ENCODE data around the gene KNTC1. TPM values are rescaled to one million over a fixed set of nuclear protein-coding genes. Genes with fewer than 3 reads are reported as not detected.
"Not testable (repeated sequence)": the region's sequence is repeated elsewhere in the genome, so short reads cannot be mapped to it uniquely, and the experiment has no call there.

KNTC1 gene
- total RNA-seq, 1 donor from 2014 or later: 40.8 TPM

DNA sequence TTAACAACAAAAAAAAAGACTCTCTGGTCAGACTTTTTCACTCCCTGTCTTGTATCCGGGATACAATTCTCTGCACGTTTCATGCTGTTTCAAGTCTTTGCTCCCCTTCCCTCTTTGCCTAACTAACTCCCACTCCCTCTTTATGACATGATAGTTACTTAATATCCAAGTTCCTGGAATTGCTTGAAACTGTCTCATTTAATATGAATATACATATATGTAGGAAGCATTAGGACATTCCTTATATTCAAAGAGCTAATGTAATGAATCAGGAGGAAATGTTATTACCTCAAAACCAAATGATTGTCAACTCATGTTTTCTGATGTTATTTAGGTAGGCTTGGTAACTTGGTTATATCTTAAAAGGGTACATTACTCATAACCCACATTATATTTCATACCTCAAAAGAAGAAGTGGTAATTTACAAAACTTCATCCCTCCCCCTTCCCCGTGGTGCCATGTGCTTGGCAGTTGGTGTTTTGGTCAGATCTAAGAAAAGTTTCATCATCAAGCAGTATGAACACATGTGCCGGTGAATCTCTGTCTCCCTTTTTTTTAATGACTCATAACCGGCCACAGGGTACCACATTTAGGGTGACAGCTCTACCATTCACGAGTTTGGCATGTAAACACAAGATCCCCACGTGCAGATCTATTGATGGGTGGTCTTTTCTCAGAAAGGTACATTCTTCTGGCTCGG is 119.6 kb downstream of the KNTC1 start:
- DNase-seq: no peak

DNA sequence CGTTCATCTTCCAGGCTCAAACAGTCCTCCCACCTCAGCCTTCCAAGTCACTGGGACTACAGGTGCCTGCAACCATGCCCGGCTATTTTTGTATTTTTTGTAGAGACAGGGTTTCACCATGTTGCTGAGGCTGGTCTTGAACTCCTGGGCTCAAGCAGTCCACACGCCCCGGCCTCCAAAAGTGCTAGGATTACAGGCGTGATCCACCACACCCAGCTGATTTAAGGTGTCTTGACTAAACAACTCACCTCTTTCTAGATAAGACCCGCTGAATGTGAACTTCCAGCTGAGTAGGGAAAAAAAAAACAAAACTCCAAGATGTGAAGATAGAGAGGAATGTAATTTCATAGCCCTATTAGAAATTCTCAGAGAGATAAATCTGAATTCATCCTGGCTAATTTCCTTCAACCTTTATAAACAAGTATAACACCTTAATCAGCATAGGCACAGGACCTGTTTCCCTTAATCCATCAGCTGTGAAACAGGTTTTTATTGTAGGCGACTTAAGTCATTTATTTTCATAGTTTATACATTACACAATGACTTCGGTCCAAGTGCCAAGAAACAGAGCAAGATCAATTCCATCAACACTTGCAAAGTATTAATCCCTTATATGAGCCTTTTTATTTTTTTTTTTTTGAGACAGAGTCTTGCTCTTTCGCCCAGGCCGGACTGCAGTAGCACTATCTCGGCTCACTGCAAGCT is 124.6 kb downstream of the KNTC1 start:
- no peak for DNase-seq

DNA sequence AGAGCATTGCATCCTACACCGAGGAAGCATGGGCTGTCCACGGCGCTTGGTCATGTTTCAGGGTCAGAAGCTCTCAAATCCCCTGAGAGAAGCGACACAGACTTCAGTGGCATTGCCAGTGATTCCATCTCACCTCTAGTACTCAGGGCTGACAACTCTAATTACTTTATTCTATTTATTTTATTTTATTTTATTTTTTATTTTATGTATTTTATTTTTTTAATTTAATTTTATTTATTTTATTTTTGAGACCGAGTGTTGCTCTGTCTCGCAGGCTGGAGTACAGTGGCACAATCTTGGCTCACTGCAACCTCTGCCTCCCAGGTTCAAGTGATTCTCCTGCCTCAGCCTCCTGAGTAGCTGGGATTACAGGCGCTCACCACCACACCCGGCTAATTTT is 126.2 kb downstream of the KNTC1 start:
- DNase-seq: not testable (repeated sequence)

DNA sequence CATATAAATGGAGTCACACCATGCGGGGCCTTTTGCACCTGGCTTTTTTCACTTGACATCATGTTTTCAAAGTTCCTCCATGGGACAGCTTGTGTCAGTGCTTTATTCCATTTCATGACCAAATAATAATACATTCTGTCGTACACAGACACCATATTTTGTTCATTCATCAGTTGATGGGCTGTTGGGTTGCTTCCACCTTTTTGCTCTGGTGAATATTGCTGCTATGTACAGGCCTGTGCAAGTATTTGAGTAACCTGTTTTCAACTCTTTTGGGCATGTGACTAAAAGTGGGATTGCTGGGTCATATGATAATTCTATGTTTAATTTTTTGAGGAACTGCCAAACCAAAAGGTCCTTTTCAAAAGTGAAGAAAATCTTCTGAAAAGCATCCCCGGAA is 129.2 kb downstream of the KNTC1 start:
- no peak for DNase-seq

DNA sequence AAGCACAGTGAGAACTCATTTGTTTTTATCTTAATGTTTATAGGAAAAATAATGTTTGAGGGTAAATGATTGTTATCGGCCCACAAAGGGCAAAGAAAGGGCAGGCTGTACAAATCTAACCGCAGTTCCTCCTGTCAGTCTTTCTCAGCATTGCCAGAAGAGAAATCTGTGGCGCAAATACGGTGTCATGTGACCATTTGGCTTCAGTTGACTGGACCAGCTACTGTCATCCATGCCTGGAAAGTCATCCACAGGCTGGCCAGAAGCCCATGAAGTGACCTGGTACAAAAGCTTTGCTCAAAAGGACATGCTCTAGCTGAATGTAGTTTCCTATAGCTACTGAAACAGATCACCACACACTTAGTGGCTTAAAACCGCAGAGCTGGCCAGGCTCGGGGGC is 132.5 kb downstream of the KNTC1 start:
- DNase-seq: no peak

DNA sequence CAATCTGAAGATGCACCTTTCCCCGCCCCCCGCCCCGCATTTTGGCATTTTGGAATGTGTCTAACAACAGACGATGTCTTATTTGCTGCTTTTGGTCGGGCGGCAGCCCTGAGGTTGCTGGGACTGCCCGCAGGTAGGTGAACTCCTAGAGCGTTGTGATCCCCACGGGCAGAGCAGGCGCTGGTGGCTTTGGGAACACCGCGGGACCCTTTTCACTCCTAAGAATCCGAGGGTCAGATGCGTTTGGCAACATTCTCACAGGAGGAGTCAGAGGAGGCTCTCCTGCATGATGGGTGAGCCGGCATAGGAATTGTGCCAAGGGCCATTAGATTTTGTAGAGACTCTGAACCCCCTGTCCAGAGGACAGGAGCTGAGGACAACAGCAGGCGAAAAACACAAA is 134.2 kb downstream of the KNTC1 start:
- DNase-seq: no peak

DNA sequence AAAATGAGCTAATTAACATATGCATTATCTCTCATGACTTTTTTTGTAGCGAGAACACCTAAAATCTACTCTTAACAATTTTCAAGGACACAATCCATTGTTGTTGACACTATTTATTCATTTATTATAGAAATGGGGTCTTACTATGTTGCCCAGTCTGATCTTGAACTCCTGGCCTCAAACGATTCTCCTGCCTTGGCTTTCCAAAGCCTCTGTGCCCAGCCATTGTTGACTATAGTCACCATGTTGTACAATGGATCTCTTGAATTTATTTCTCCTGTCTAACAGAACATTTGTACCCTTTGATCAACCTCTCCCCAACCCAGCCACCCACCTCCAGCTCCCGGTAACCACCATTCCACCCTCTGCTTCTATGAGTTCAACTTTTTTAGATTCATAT is 134.9 kb downstream of the KNTC1 start:
- DNase-seq: no peak

DNA sequence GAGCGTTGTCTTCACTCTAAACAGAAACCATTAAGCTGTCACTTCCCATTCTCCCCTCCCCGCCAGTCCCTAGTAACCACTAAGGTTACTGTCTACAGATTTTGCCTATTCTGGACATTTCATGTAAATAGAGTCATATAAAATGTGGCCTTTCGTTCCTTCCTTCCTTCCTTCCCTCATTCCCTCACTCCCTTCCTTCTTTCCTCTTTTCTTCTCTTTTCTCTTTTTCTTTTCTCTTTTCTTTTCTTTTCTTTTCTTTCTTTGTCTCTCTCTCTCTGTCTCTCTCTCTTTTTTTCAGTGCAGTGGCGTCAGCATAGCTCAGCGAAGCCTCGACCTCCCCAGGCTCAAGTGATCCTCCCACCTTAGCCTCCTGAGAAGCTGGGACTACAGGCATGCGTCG is 138.3 kb downstream of the KNTC1 start:
- no peak for DNase-seq

DNA sequence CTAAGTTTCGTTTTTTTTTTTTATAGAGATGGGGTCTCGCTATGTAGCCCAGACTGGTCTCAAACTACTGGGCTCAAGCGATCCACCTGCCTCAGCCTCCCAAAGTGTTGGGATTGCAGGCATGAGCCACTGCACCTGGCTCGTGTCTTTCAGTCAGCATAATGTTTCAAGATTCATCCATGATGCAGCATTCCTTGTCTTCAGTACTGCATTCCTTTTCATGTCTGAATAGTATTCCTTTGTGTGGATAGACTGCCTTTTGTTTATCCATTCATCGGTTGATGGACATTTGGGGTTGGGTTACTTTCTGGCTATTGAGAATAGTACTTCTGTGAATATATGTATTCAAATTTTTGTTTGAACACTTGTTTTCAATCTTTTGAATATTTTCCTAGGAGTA is 138.7 kb downstream of the KNTC1 start:
- no peak for DNase-seq

DNA sequence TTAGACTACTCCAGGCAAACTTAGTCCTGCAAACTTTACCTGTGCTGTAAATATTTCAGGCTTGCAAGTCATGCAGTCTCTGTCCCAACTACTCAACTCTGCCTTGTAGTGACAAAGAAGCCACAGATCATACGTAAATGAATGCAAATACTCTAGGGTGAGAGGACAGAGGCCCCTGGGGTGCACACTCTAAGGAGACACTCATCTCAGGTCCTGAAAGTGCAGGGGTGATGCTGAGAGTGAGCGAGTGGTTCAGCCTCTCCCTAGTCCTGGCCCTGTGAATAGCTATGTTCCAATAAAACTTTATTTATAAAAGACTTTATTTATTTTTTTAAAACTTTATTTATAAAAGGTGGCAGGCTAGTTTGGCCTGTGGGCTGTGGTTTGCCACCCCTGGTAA is 141.2 kb downstream of the KNTC1 start:
- DNase-seq: no peak

DNA sequence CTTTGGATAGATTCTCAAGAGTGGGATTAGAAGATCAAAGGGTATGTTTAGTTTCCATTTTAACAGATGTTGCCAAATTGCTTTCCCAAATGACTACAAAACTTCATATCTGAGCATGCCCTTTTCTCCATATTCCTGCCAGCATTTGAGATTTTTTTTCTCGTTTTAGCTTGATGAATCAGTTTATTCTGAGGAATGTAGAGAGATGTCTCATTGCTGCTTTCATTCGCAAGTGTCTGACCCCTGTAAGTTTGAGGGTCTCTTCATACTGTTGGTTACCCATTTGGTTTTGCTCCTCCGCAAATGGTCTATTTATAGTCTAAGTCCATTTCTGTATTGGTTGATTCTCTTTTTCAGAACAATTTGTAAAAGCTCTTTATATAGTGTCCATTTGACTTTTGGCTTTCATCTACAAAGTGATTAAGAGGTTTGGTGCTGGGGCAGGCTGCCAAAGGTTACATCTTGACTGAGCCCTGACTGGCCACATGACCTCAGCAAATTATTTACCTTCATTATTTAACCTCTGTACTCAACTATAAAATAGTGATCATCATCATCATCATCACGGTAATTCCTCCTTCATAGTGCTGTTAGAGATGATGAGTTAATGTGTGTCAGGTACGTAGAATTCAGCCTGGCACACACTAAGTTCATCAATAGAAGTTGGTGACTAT is 142.5 kb downstream of the KNTC1 start:
- DNase-seq: no peak

DNA sequence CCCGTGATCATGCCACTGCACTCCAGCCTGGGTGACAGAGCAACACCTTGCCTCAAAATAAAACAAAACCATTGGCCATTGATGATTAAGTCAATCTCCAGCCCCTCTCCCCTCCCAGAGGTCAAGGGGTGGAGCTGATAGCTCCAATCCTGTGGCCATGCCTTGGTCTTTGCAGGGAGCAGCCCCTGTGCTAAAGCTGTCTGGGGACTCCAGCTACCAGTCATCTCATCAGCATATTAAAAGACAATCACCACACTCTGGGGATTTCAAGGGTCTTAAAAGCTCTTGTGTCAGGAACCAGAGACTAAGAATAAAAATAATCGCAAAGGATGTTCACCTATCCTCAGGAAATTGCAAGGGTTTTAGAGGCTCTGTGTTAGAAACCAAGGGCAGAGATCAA is 145.5 kb downstream of the KNTC1 start:
- no peak for DNase-seq

Small RNAs within 50 kb of the gene (small RNA-seq; reads per million reads assigned to genes)
- gene AC026333.1 (ENCODE audit: low replicate concordance) (not detected), gene RF00411 (ENCODE audit: low replicate concordance) (0.07 reads per million)

Other genes starting within 250 kb of the KNTC1 start
- gene CLIP1, start 104.6 kb upstream of the KNTC1 start, total RNA-seq: 90.0 TPM
- 33.4 TPM for gene ZCCHC8, start 26.3 kb upstream of the KNTC1 start, total RNA-seq
- gene RSRC2, start 313 bp upstream of the KNTC1 start, total RNA-seq: 84.7 TPM
- 11.8 TPM for gene HCAR2, start 176.1 kb downstream of the KNTC1 start, total RNA-seq
- 9.8 TPM for gene HCAR3, start 189.6 kb downstream of the KNTC1 start, total RNA-seq
- 1.9 TPM for gene HCAR1, start 203.6 kb downstream of the KNTC1 start, total RNA-seq
- 37.8 TPM for gene DENR, start 225.6 kb downstream of the KNTC1 start, total RNA-seq
- gene CCDC62, start 247.3 kb downstream of the KNTC1 start, total RNA-seq: 0.59 TPM